GM12892 (cell line): ENCODE data around the gene LMBR1L.
A peak's percentile ranks its signal among the peaks of the same experiment; 100 is the strongest.

ENCODE experiments used
- DNase-seq: peaks from one replicate; pipeline ENCODE4 v3.0.0; 2011; ENCODE audit not compliant: insufficient read length
- FAIRE-seq: peaks from 2 replicates; lab custom pipeline; 2011; peaks lifted over from hg19 to GRCh38; lab: Jason Lieb, UNC
- POLR2A ChIP-seq: IDR thresholded peaks from 2 replicates; pipeline ENCODE4 v1.6.1; 2011; ENCODE audit warnings: low read depth, low read length, control low read depth
- POLR2AphosphoS5 ChIP-seq: IDR thresholded peaks from 2 replicates; pipeline ENCODE4 v1.6.1; 2011; ENCODE audit warnings: low read depth, low read length, control low read depth
- TAF1 ChIP-seq: IDR thresholded peaks from 2 replicates; pipeline ENCODE4 v1.6.1; 2011; ENCODE audit warnings: low read depth, mild to moderate bottlenecking, control low read depth, low read length, borderline replicate concordance

Gene LMBR1L

GRCh38 chr12:49049566-49050224 lies 61.0 kb downstream of the LMBR1L start:
- FAIRE-seq (no peak), DNase-seq (peak; percentile 22)
- TF ChIP-seq TAF1 (no peak), POLR2AphosphoS5 (no peak), POLR2A (no peak)

- DNase-seq (no peak), FAIRE-seq (no peak)
- TF ChIP-seq POLR2A (no peak), TAF1 (no peak), POLR2AphosphoS5 (no peak)
Measured at GRCh38 chr12:49048953-49049352, 61.7 kb downstream of the LMBR1L start.
